Adrenal gland (tissue), 5 donors: Measurements from ENCODE around the gene CDH4.

Experiments used
- POLR2A ChIP-seq, 2 donors: fragments of 450-650 bp; IDR thresholded peaks; one replicate each; pipeline ENCODE4 v1.6.1; 2017; ENCODE audit warnings: antibody characterized with exemption in 2 of 2, mild to moderate bottlenecking in 2 of 2, moderate library complexity in 1 of 2
- TF ChIP-seq, protein P1 (sequence below), 6 experiments: fragments of 450-650 bp in 4 of 6; fragments of 200-600 bp in 2 of 6; sonication (generic) in 1 of 6; IDR thresholded peaks; 1 replicate in 5 of 6; 2 replicates in 1 of 6; pipeline versions ENCODE4 v1.5.1 to v1.8.0; 2016 to 2021; ENCODE audit warnings: antibody characterized with exemption in 6 of 6, mild to moderate bottlenecking in 2 of 6, moderate library complexity in 1 of 6
- donor health status: DM: no; HTN: no; CAD: no.

GRCh38 chr20:61535956-61536355 lies 283.9 kb downstream of the CDH4 start:
- TF ChIP-seq POLR2A (IDR thresholded peaks at IDR 0.05), result no peak
- TF ChIP-seq, protein P1, sequence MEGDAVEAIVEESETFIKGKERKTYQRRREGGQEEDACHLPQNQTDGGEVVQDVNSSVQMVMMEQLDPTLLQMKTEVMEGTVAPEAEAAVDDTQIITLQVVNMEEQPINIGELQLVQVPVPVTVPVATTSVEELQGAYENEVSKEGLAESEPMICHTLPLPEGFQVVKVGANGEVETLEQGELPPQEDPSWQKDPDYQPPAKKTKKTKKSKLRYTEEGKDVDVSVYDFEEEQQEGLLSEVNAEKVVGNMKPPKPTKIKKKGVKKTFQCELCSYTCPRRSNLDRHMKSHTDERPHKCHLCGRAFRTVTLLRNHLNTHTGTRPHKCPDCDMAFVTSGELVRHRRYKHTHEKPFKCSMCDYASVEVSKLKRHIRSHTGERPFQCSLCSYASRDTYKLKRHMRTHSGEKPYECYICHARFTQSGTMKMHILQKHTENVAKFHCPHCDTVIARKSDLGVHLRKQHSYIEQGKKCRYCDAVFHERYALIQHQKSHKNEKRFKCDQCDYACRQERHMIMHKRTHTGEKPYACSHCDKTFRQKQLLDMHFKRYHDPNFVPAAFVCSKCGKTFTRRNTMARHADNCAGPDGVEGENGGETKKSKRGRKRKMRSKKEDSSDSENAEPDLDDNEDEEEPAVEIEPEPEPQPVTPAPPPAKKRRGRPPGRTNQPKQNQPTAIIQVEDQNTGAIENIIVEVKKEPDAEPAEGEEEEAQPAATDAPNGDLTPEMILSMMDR (IDR thresholded peaks at IDR 0.05), result no peak
